ENCODE results near the gene ANAPC13. TPM values are rescaled to one million over a fixed set of nuclear protein-coding genes. Genes with fewer than 3 reads are reported as not detected.
A peak's percentile ranks its signal among the peaks of the same experiment; 100 is the strongest.

Gene ANAPC13
- total RNA-seq, 1 experiment from 2014 or later = 19.3 TPM

DNA sequence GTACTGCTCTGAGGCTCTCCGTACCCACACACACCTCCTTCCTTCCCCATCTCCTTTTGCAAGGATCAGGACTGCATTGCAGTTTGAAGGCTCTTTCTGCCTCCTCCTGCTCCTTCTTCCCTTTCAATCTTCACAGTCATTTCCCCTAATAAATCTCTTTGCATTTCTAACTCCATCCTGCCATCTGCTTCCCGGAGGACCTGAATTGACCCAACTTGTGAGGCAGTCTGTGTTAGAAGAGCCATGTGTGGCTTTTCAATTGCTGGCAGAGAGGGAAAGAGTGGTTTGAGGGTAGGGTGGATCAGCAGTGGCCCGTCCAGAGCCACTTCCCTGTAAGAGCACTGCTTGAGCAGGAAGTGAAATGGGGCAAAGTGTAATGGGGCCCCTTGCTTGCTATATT lies 35.8 kb downstream of the ANAPC13 start:
- no peak overlapping the region for H3K27ac ChIP-seq (ENCODE audit: low read length)
- H3K4me2 ChIP-seq (ENCODE audit: low read length) = no peak overlapping the region
- H3K9ac ChIP-seq (ENCODE audit: low read length) = no peak overlapping the region
- no peaks in the 10 kb centered on the region for H3K27me3 ChIP-seq (ENCODE audit: low read length)
- H3K9me3 ChIP-seq (ENCODE audit: low read length) = no peaks in the 10 kb centered on the region
- H3K4me3 ChIP-seq (ENCODE audit: low read length) = no peak overlapping the region
- ChIA-PET CTCF (no interaction called here), POLR2A (ENCODE audit: unreplicated experiment) (no interaction called here)
- no peak overlapping the region for H2AFZ ChIP-seq (ENCODE audit: low read length)
- DNase-seq (no peak), ATAC-seq (no peak)
- no peaks in the 10 kb centered on the region for H3K36me3 ChIP-seq (ENCODE audit: low read depth, low read length)
- H3F3A ChIP-seq (ENCODE audit: low read length, unreplicated experiment) = no peaks in the 10 kb centered on the region
- no peaks in the 10 kb centered on the region for H3K9me2 ChIP-seq (replicated peaks; ENCODE audit: low read length)
- no peaks in the 10 kb centered on the region for H4K20me1 ChIP-seq (ENCODE audit: low read length)
- no TSS peak for BruUV-seq (replicated peaks)
- intact Hi-C loops (cut with micrococcal nuclease) = no loop called here
- H3K4me1 ChIP-seq (ENCODE audit: insufficient read depth, low read length) = no peaks in the 10 kb centered on the region
- no peaks in the 10 kb centered on the region for H3K79me2 ChIP-seq (ENCODE audit: low read length)
- TF ChIP-seq, protein P1, sequence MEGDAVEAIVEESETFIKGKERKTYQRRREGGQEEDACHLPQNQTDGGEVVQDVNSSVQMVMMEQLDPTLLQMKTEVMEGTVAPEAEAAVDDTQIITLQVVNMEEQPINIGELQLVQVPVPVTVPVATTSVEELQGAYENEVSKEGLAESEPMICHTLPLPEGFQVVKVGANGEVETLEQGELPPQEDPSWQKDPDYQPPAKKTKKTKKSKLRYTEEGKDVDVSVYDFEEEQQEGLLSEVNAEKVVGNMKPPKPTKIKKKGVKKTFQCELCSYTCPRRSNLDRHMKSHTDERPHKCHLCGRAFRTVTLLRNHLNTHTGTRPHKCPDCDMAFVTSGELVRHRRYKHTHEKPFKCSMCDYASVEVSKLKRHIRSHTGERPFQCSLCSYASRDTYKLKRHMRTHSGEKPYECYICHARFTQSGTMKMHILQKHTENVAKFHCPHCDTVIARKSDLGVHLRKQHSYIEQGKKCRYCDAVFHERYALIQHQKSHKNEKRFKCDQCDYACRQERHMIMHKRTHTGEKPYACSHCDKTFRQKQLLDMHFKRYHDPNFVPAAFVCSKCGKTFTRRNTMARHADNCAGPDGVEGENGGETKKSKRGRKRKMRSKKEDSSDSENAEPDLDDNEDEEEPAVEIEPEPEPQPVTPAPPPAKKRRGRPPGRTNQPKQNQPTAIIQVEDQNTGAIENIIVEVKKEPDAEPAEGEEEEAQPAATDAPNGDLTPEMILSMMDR (conservative IDR thresholded peaks at IDR 0.05; ENCODE audit: low read depth, low read length) = no peak
- TF ChIP-seq EZH2 (IDR thresholded peaks at IDR 0.05; ENCODE audit: low read length, unreplicated experiment) = no peak
- TF ChIP-seq EZH2phosphoT487 (IDR thresholded peaks at IDR 0.05; ENCODE audit: borderline replicate concordance, low read length) = no peak

DNA sequence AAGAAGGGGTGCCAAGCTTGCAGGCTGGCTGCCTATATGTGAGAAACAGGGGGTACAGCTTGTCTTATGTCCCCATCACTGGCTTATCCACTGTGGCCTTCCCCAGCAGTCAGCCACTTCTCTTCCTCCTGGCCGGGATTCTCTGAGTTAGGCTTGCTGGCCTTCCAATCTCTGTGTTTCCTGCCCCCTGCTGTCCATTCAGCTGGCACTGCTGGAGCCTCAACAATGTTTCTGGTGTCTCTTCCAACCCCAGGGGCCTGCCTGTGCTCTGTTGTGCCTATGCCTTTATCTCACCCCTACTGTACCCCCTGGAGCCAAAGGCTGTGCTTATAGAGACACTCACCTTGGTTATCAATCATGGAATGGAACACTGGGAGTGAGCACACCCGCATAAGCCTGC lies 36.5 kb downstream of the ANAPC13 start:
- H3K27me3 ChIP-seq (ENCODE audit: low read length) = no peaks in the 10 kb centered on the region
- no peak overlapping the region for H3K4me3 ChIP-seq (ENCODE audit: low read length)
- no peaks in the 10 kb centered on the region for H3K4me1 ChIP-seq (ENCODE audit: insufficient read depth, low read length)
- no TSS peak for BruUV-seq (replicated peaks)
- no peak overlapping the region for H3K9ac ChIP-seq (ENCODE audit: low read length)
- no peak overlapping the region for H3K27ac ChIP-seq (ENCODE audit: low read length)
- H2AFZ ChIP-seq (ENCODE audit: low read length) = no peak overlapping the region
- peak; percentile 77 for ATAC-seq
- H3K4me2 ChIP-seq (ENCODE audit: low read length) = no peak overlapping the region
- no peaks in the 10 kb centered on the region for H3K79me2 ChIP-seq (ENCODE audit: low read length)
- TF ChIP-seq EZH2phosphoT487 (IDR thresholded peaks at IDR 0.05; ENCODE audit: borderline replicate concordance, low read length) = no peak
- TF ChIP-seq EZH2 (IDR thresholded peaks at IDR 0.05; ENCODE audit: low read length, unreplicated experiment) = no peak
- TF ChIP-seq, protein P1 (conservative IDR thresholded peaks at IDR 0.05; ENCODE audit: low read depth, low read length) = peak; percentile 61
- intact Hi-C loops (cut with micrococcal nuclease) = no loop called here
- peak; percentile 57 for DNase-seq
- H4K20me1 ChIP-seq (ENCODE audit: low read length) = no peaks in the 10 kb centered on the region
- POLR2A ChIA-PET (ENCODE audit: unreplicated experiment) = no interaction called here
- CTCF ChIA-PET = no interaction called here
- no peaks in the 10 kb centered on the region for H3K36me3 ChIP-seq (ENCODE audit: low read depth, low read length)
- H3K9me3 ChIP-seq (ENCODE audit: low read length) = no peaks in the 10 kb centered on the region
- no peaks in the 10 kb centered on the region for H3K9me2 ChIP-seq (replicated peaks; ENCODE audit: low read length)
- H3F3A ChIP-seq (ENCODE audit: low read length, unreplicated experiment) = no peaks in the 10 kb centered on the region

DNA sequence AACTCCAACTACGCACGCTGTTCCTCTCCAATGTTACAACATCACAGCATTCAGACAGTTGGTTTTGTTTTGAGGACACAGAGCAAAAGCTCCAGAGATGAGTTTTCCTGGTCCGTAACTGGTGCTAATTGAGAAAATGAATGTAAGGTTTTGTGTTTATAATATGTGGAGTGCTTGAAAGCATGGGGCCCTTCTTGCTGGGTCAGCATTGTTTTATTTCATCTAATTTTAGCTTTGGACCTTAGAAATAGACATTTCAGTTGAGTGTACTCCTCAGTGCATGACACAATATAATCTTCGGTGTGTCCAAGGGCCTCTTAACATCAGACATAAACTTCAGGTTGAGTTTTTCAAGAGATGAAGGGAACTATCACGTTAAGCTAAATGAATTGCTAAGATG lies 37.1 kb downstream of the ANAPC13 start:
- DNase-seq (no peak), ATAC-seq (no peak)
- Histone ChIP-seq H3K4me2 (ENCODE audit: low read length) (no peak overlapping the region), H3K79me2 (ENCODE audit: low read length) (no peaks in the 10 kb centered on the region), H3K27me3 (ENCODE audit: low read length) (no peaks in the 10 kb centered on the region), H3K9ac (ENCODE audit: low read length) (no peak overlapping the region), H3K4me3 (ENCODE audit: low read length) (no peak overlapping the region), H3K9me3 (ENCODE audit: low read length) (no peaks in the 10 kb centered on the region), H3K27ac (ENCODE audit: low read length) (no peak overlapping the region), H4K20me1 (ENCODE audit: low read length) (no peaks in the 10 kb centered on the region), H3F3A (ENCODE audit: low read length, unreplicated experiment) (no peaks in the 10 kb centered on the region), H3K4me1 (ENCODE audit: insufficient read depth, low read length) (no peaks in the 10 kb centered on the region), H2AFZ (ENCODE audit: low read length) (no peak overlapping the region), H3K9me2 (replicated peaks; ENCODE audit: low read length) (no peaks in the 10 kb centered on the region), H3K36me3 (ENCODE audit: low read depth, low read length) (no peaks in the 10 kb centered on the region)
- POLR2A ChIA-PET (ENCODE audit: unreplicated experiment) = no interaction called here
- no TSS peak for BruUV-seq (replicated peaks)
- TF ChIP-seq, protein P1 (conservative IDR thresholded peaks at IDR 0.05; ENCODE audit: low read depth, low read length) = no peak
- no peak for TF ChIP-seq EZH2phosphoT487 (IDR thresholded peaks at IDR 0.05; ENCODE audit: borderline replicate concordance, low read length)
- no peak for TF ChIP-seq EZH2 (IDR thresholded peaks at IDR 0.05; ENCODE audit: low read length, unreplicated experiment)
- intact Hi-C loops (cut with micrococcal nuclease) = no loop called here
- CTCF ChIA-PET = no interaction called here

All from PC-3 (cell line).